AG08396 (cell line): ENCODE data around the gene CAMTA1.

Experiments
- DNase-seq: peaks from one replicate; pipeline ENCODE4 v3.0.0; 2012; ENCODE audit warnings: low spot score, mixed read lengths

Gene CAMTA1

DNA sequence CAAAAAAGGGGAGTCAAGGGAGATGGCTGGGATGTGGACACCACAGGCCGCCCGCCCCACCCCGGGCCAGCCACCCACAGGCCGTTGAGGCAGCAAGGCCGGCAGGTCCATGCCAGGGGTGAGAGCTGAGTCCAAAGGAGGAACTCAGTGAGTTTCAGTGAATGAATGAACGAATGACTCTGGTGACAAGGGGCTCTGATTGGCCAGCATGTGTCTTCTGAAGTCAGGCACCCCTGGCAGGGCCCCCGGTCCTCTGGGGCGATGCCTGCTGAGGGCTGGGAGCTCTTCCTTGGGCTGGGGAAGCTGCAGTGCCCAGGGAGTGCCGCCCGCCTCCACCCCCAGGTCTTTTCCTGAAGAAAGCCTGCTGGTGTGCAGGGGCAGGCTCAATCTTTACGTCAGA is 749.8 kb downstream of the CAMTA1 start:
- DNase-seq, result no peak

DNA sequence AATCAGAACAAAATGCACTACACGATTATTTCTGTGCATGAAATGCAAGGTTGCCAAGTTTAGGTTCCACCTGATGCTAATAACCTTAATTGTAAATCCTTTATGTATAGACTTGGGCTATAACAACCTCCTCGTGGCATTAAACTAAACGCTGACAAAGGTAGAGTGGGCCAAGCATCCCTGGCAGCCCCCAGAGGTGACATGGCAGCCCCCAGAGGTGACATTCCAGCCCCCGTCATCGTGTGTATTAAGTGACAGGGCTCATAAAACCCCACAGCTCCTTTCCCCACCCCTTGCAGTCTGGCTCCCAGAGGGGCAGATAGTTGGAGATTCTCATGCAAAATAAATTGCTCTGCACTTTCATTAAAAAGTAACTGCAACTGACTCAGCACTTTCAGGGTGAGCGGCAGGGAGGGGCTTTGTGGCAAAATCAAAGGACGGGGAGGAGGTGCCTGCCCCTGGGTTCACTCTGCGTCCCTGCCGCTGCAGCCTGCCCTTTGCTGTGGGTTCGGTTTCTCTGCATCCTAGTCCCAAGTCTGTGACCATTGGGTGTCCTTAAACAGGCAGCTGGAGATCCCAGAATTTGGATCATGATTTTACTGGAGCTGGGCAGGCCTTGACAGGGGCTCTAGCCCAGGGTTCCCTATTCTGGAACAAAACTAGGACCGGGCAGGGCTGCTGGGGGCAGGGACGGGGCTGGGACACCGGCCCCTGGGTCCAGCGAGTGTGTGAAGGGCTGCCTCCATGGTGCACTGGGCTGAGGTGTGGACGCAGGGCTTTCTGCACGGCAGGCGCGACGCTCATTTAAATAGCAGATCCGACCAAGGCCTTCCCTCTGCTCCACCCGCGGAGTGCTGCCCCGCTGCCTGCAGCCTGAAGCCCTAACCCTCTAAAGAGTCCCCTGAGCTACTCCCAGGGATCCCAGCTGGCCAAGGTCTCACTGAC is 751.0 kb downstream of the CAMTA1 start:
- DNase-seq, result no peak

- no peak for DNase-seq
Measured at GRCh38 chr1:7536891-7537591, 751.8 kb downstream of the CAMTA1 start.

GRCh38 chr1:7538033-7538432 is 752.8 kb downstream of the CAMTA1 start:
- peak; percentile 53 for DNase-seq

DNA sequence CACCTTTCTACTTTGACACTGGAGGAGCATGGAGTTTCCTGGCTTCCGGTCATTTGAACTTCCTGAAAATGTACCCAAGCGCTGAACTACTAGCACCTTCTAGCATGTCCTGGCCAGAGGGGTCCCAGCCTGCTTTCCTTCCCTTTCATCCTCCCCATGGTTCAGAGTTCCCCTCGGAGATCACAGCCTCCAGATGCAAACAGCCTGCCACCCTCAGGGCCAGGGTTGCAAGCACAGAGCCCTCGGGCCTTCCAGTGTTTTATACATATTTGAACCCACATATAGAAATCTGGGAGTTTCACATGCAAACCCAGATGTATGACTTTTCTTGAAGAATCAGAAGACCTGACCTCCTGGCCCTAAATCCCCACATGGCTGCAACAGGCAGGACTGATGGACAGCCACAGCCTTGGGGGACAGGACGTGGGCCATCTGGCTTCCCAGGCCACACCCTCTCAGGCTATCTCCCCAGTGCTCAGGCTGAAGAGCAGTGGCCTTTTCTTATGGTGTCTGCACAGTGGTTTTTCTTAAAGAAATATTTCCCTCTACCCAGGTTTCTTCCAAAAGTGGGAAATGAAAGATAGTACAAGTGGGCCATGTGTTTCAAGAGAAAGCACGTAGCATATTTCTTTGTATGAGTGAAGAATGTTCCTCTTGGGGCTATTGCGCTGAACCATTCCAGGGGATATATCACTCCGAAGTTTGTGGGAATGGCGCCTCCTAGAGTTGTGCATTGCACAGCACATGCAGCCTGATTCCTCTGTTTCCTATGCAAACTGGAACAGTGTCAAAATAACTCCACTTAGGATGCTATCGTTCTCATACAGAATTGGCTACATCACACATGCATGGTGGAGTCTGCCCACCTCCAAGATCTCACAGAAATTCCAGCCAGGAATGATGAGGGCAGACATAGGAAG is 753.9 kb downstream of the CAMTA1 start:
- no peak for DNase-seq

GRCh38 chr1:7539769-7540175 is 754.5 kb downstream of the CAMTA1 start:
- DNase-seq, result no peak

DNA sequence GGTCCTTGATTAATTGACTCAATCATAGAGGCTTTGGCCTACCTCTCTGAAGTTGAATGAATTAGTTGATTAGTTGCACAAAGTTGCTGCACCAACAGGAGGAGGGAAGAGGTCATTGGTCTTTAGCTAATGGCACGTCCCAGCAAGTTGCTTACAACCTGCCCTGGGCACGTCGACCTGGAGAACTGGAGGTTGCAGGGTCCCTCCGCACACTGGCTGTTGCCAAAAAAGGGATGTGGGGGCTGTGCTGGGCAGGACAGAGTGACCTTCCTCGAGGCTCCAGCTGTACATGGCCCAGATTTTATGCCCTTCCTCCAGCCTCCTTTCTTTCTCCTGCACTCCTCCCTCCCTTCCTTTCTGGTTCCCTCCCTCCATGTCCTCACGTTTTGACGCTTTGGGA is 755.6 kb downstream of the CAMTA1 start:
- no peak for DNase-seq

DNA sequence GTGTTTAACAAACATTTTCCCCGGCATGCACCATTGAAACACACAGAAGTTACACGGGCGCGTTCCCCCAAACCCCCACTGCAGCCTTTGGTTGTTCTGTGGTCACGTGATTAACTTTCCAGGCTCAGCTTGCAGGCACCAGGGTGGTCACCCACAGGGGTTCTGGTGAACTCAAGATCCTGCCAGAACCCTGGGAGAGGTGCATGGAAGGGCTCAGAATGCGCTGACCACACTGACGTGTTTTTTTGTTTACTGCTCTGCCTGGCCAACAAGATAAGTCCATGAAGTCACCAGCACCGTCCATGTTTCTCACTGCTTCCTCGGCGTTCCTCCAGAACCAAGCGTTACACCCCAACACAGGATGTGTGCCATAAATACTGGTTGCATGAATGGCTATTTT is 756.4 kb downstream of the CAMTA1 start:
- DNase-seq, result no peak

- no peak for DNase-seq
Measured at GRCh38 chr1:7543718-7544090, 758.5 kb downstream of the CAMTA1 start.

- no peak for DNase-seq
Measured at GRCh38 chr1:7549277-7550161, 764.3 kb downstream of the CAMTA1 start.

DNA sequence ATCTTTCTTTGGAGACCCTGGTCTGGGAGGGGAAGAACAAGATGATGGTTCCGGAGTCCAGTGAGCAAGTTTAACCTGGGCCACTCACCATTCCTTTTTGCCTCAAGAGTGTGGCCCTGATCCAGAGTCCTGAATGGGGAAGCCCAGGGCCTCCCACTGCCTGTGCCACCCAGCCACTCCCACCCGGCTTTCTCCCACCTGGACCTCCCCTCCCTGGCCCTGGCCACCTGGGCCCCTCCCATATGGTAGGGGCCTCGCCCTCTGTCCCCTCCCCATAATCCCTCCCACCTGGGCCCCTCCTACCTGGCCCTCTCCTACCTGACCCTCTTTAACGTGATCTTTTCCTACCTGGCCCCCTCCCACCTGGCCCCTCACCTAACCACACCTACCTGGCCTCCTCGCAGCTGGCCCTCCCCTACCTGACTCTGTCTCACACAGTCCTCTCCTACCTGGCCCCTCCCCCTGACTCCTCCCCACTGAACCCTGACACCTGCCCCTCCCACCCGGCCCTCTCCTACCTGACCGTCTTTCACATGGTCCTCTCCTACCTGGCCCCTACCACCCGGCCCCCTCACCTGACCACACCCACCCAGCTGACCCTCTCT is 765.1 kb downstream of the CAMTA1 start:
- no peak for DNase-seq

DNA sequence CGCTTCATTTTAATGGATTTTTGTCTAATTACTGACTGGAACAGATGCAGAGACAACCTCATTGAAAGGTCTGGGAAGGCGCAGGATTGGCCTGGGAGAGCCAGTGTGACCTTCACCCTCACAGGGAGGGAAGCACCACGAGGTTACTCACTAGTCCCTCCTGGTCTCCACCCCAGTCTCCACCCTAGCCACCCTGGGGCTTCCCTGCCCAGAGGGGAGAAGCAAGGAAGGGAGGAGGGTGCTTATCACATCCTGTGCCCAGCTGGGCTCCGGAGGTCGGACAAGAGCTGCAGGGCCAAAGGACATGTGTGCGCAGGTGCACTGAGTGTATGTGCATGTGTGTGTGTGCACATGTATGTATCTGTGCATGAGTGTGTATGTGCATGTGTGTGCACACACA is 765.7 kb downstream of the CAMTA1 start:
- DNase-seq, result no peak

- DNase-seq, result no peak
Measured at GRCh38 chr1:7551442-7551841, 766.2 kb downstream of the CAMTA1 start.

DNA sequence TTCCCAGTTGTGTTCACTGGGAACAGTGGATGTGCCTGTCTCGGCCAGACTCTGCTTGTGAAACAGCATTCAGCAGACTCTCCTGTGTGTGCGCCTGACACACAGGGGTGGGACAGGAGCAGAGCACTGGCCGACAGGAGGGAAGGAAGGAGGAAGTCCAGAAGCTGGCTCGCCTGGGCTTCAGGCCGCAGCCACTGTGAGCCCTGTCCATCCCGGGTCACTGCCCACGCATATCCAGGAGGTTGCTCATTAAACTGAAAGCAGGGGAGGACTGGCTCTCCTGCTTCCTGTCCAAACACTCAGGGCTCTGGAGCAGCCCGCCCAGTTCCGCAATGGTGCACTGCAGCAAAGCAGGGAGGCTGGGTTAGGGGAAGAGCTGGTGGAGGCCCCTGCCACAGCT is 767.1 kb downstream of the CAMTA1 start:
- DNase-seq, result no peak

GRCh38 chr1:7553042-7553690 is 767.9 kb downstream of the CAMTA1 start:
- no peak for DNase-seq

- DNase-seq, result no peak
Measured at GRCh38 chr1:7554385-7555235, 769.4 kb downstream of the CAMTA1 start.

GRCh38 chr1:7555391-7556185 is 770.3 kb downstream of the CAMTA1 start:
- no peak for DNase-seq

DNA sequence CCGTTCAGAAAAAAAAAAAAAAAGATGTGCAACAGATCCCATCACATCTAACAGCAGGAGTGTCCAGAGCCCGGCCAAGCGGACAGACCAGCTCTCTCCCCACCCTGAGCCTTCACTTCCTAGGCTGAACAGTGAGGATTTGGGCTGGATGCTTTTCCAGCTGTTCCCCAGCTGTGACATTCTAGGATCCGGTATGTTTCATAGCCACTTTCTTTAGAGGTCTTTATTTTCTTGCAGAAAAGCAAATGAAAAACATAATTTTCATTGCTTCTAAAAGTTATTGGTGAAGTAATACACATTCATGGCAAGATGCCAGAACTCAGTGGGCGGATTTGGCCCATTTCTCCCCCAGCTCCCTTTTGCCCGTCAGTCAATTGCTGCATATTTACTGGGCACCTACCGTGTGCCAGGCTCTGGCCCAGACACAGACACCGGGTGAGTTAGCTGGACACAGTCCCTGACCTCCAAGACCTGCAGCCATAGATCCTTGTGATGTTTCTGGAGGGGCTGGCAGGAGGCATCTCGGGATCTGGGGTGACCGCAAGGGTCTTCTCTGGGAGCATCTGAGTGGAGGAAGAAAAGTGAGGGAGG is 772.1 kb downstream of the CAMTA1 start:
- no peak for DNase-seq
